Activated T-cell treated with anti-CD3 and anti-CD28 coated beads for 24 hours (primary cell): Measurements from ENCODE around the gene PPARG.
"Not testable (repeated sequence)": the region's sequence is repeated elsewhere in the genome, so short reads cannot be mapped to it uniquely, and the experiment has no call there.

Experiments used
- DNase-seq: peaks from one replicate; pipeline ENCODE4 v3.0.0-alpha.2; 2020; ENCODE audit warnings: low read depth

Gene PPARG

GRCh38 chr3:12279591-12280326 lies 9.1 kb upstream of the PPARG start:
- no peak for DNase-seq

- DNase-seq = no peak
Observed at GRCh38 chr3:12280357-12280806, 8.5 kb upstream of the PPARG start.

- no peak for DNase-seq
Observed at GRCh38 chr3:12284591-12284990, 4.3 kb upstream of the PPARG start.

- no peak for DNase-seq
Observed at GRCh38 chr3:12285003-12285555, 3.8 kb upstream of the PPARG start.

- DNase-seq = not testable (repeated sequence)
Observed at GRCh38 chr3:12285779-12286178, 3.1 kb upstream of the PPARG start.

GRCh38 chr3:12286504-12286903 lies 2.4 kb upstream of the PPARG start:
- no peak for DNase-seq

GRCh38 chr3:12286927-12287726 lies 1.7 kb upstream of the PPARG start:
- DNase-seq = no peak

- no peak for DNase-seq
Observed at GRCh38 chr3:12287727-12288181, 1.1 kb upstream of the PPARG start.

- no peak for DNase-seq
Observed at GRCh38 chr3:12289524-12289923, 654 bp downstream of the PPARG start.

- DNase-seq = no peak
Observed at GRCh38 chr3:12292770-12293169, 3.9 kb downstream of the PPARG start.

- DNase-seq = no peak
Observed at GRCh38 chr3:12294885-12295580, 6.2 kb downstream of the PPARG start.

GRCh38 chr3:12296511-12296910 lies 7.6 kb downstream of the PPARG start:
- no peak for DNase-seq

GRCh38 chr3:12299026-12299425 lies 10.2 kb downstream of the PPARG start:
- DNase-seq = no peak

GRCh38 chr3:12300137-12300536 lies 11.3 kb downstream of the PPARG start:
- no peak for DNase-seq

GRCh38 chr3:12301031-12301430 lies 12.2 kb downstream of the PPARG start:
- no peak for DNase-seq

- DNase-seq = no peak
Observed at GRCh38 chr3:12301513-12301912, 12.6 kb downstream of the PPARG start.

GRCh38 chr3:12302564-12302963 lies 13.7 kb downstream of the PPARG start:
- DNase-seq = no peak

- DNase-seq = no peak
Observed at GRCh38 chr3:12303534-12303933, 14.7 kb downstream of the PPARG start.

GRCh38 chr3:12303993-12304392 lies 15.1 kb downstream of the PPARG start:
- DNase-seq = no peak

- DNase-seq = no peak
Observed at GRCh38 chr3:12307136-12307535, 18.3 kb downstream of the PPARG start.

- DNase-seq = no peak
Observed at GRCh38 chr3:12308517-12308916, 19.6 kb downstream of the PPARG start.

- DNase-seq = no peak
Observed at GRCh38 chr3:12309716-12310115, 20.8 kb downstream of the PPARG start.
